NCI-H1105 (cell line): ENCODE data around the gene GSC.
"Not testable (repeated sequence)": the region's sequence is repeated elsewhere in the genome, so short reads cannot be mapped to it uniquely, and the experiment has no call there.

Source experiments
- DNase-seq: peaks from one replicate; lab custom pipeline; 2025; lab: John Stamatoyannopoulos, UW

GSC gene

DNA sequence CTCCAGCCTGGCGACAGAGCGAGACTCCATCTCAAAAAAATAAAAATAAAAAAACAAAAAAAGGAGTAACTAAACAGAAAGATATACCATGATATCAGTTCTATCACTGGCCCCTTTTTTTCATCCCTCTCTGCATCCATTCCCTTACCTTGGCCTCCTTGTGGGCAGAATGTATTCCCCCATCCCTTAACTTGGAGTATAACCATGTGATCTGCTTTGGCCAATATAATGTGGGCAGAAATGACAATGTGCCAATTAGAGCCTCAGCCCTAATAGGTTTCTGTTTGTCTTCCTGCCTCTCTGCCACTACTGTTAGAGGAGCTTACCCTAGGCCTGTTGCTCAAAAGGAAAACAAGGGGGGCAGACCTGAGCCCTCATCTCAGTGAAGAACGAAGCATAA, 23.8 kb downstream of the GSC start:
- DNase-seq = no peak

DNA sequence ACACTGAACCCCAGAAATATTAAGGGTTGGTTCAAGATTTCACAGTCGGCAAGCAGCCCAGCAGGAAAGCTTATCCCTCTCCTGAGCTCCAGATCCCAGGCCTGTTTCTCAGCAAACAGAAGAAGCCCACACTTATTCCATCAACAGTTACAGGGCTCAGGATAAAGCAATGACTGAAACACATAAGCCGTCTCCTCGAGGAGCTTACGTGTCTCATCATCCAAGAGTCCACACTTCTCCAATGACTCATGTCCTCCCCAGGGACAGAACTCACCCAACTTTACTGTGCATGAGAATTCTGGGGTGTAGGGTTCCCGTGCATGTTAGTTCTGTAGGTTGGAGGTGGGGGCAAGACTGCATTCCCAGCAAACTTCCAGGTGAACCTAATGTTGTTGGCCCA, 31.2 kb downstream of the GSC start:
- DNase-seq = no peak

DNA sequence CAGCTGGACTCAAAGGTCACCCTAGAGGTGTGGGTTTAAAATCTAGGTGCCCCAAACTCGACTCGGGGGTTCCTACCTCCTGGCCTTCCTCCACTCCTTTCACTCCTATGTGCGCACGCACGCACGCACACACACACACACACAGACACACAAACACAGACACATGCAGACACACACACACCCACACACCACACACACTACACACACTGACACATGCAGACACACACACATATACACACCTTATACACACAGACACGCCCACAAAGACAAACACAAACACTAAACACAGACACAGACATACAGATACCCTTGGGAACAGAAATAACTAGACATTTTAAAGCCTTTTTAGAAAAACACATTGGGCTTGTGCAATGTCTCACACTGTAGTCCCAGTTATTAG, 31.8 kb downstream of the GSC start:
- DNase-seq = no peak

DNA sequence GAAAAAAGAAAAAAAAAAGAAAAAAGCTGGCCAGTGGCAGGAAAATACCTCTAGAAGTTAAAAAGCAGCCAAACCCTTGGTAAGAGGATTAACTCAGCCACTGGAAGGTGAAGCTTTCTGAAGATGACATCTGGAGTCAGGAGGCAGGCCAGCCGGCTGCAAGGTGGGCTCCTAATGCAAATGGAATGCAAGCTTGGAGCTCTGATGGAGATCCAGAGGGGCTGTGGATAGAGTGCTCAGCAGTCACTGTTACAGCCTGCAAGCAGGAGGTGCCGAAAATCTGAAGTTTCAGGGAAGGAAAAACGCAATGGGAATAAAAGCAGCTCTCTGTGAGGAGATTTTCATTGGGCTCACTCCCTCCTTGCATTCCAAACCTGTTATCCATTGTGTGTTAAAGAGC, 41.0 kb downstream of the GSC start:
- no peak for DNase-seq

DNA sequence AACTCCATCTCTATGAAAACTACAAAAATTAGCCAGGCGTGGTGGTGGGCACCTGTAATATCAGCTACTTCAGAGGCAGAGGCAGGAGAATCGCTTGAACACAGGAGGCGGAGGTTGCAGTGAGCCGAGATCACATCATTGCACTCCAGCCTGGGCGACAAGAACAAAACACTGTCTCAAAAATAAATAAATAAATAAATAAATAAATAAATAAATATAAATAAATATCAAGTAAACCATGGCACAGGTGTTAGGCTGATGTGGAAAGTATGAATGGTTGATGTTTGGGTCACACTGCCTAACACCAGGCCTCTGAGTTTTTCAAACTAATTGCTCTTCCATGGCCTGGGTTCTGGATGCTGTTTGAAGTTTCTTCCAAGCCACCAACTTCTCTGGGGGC, 41.5 kb downstream of the GSC start:
- DNase-seq = not testable (repeated sequence)

DNA sequence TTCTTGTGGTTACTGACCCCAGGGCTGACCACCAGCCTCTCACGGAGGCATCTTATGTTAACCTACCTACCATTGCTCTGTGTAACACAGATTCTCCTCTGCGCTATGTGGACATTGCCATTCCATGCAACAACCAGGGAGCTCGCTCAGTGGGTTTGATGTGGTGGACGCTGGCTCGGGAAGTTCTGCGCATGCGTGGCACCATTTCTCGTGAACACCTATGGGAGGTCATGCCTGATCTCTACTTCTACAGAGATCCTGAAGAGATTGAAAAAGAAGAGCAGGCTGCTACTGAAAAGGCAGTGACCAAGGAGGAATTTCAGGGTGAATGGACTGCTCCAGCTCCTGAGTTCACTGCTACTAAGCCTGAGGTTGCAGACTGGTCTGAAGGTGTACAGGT, 43.3 kb downstream of the GSC start:
- DNase-seq = not testable (repeated sequence)

DNA sequence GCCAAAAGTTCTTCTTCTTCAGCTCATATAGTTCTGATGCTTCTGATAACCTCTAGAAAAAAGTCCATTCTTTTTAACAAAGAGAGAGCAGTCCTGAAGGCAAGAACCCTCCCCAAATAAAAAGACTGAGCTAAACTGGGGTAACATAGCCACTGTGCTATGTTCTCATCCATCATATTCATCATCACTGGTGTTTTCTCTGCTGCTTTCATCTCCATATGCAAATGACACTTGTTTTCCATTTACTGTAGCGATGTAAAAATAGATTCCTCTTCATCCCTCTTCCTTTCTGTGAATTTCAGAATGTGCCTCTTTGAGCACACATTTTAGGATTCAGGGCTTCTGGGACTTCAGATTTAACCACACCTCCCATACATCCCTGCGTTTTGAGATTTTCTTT, 44.9 kb downstream of the GSC start:
- DNase-seq = no peak

DNA sequence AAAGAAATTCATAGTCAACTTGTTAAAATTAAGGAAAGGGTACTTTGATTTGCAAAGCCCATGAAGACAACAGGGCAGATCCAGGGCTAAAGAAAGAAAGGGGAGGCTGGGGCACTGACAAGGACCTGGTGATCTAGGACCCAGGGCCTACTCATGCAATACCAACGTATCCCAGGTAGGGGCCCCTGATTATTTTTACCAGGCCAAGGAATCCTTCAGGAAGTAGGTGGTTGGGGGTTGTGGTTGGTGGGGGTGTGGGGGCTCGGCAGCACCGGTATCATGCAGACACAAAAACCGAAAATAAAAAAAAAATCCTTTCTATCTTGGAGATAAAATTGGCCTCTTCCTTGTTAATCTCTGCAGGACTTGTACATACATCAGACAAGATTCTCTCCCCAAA, 47.5 kb downstream of the GSC start:
- no peak for DNase-seq
